GM19193 (cell line): Measurements from ENCODE around the gene CLEC1B.

Experiments used
- POLR2A ChIP-seq: IDR thresholded peaks from 4 replicates; pipeline ENCODE4 v1.6.1; 2011; ENCODE audit not compliant: insufficient read depth, insufficient read length; ENCODE audit errors: extremely low read depth

CLEC1B gene

GRCh38 chr12:9999016-9999415, at the start of gene CLEC1B:
Gene CLEC1B (minus strand): TSS chr12:9999121. CDS start chr12:9999100, 21 bp downstream.
- no peak for TF ChIP-seq POLR2A

GRCh38 chr12:10048526-10048925, 49.6 kb upstream of the CLEC1B start:
- no peak for TF ChIP-seq POLR2A

- no peak for TF ChIP-seq POLR2A
Measured at GRCh38 chr12:10042167-10042566, 43.2 kb upstream of the CLEC1B start.

- no peak for TF ChIP-seq POLR2A
Measured at GRCh38 chr12:10033783-10034545, 35.0 kb upstream of the CLEC1B start.

- no peak for TF ChIP-seq POLR2A
Measured at GRCh38 chr12:10031771-10032175, 32.9 kb upstream of the CLEC1B start.

- no peak for TF ChIP-seq POLR2A
Measured at GRCh38 chr12:10031321-10031720, 32.4 kb upstream of the CLEC1B start.

- TF ChIP-seq POLR2A = no peak
Measured at GRCh38 chr12:10030446-10030845, 31.5 kb upstream of the CLEC1B start, which contains the start of gene CLEC9A. Gene CLEC9A (plus strand): TSS chr12:10030682. CDS start chr12:10052688, 22,006 bp downstream.

- no peak for TF ChIP-seq POLR2A
Measured at GRCh38 chr12:10027721-10028120, 28.8 kb upstream of the CLEC1B start.

GRCh38 chr12:10027311-10027710, 28.4 kb upstream of the CLEC1B start:
- TF ChIP-seq POLR2A = no peak

- TF ChIP-seq POLR2A = no peak
Measured at GRCh38 chr12:10025236-10025635, 26.3 kb upstream of the CLEC1B start.

- no peak for TF ChIP-seq POLR2A
Measured at GRCh38 chr12:10021342-10021741, 22.4 kb upstream of the CLEC1B start.

GRCh38 chr12:10018386-10018785, 19.5 kb upstream of the CLEC1B start:
- no peak for TF ChIP-seq POLR2A

- no peak for TF ChIP-seq POLR2A
Measured at GRCh38 chr12:10016881-10017280, 18.0 kb upstream of the CLEC1B start.

- no peak for TF ChIP-seq POLR2A
Measured at GRCh38 chr12:10015450-10015849, 16.5 kb upstream of the CLEC1B start.

- no peak for TF ChIP-seq POLR2A
Measured at GRCh38 chr12:10012630-10013330, 13.9 kb upstream of the CLEC1B start.
